A549 (cell line): ENCODE results near the gene MARCHF9.

ENCODE experiments used
- CHD4 ChIP-seq: fragments of 200-600 bp; sonication (generic); IDR thresholded peaks from 2 replicates; pipeline ENCODE4 v1.6.1; 2016; ENCODE audit warnings: antibody characterized with exemption, mild to moderate bottlenecking, borderline replicate concordance
- EP300 ChIP-seq, 2 experiments: fragments of >200 bp; sonication (Bioruptor Twin); formaldehyde crosslinking; IDR thresholded peaks; 2 replicates in 1 of 2; 3 replicates in 1 of 2; pipeline ENCODE4 v1.6.1; 2016 to 2017
- FOSL2 ChIP-seq, 2 experiments: fragments of 450-650 bp in 1 of 2; fragments of >200 bp in 1 of 2; sonication (Bioruptor Twin) in 1 of 2; formaldehyde crosslinking; IDR thresholded peaks; 2 replicates each; pipeline versions ENCODE4 v1.5.0 to v1.6.1; 2016 to 2020; ENCODE audit warnings: mild to moderate bottlenecking in 1 of 2, moderate library complexity in 1 of 2
- HOXA7 ChIP-seq: fragments of 250-450 bp; sonication (Bioruptor Pico); IDR thresholded peaks from 2 replicates; pipeline ENCODE4 v1.5.0; 2020; ENCODE audit warnings: mild to moderate bottlenecking, moderate library complexity
- JUNB ChIP-seq: fragments of >200 bp; sonication (Bioruptor Twin); formaldehyde crosslinking; IDR thresholded peaks from 2 replicates; pipeline ENCODE4 v1.6.1; 2016
- NR3C1 ChIP-seq: fragments of >200 bp; sonication (Bioruptor Twin); formaldehyde crosslinking; IDR thresholded peaks from 3 replicates; pipeline ENCODE4 v1.6.1; 2017
- POLR2A ChIP-seq: IDR thresholded peaks from 2 replicates; pipeline ENCODE4 v1.6.1; 2012; ENCODE audit warnings: mild to moderate bottlenecking, low read length
- RAD21 ChIP-seq, 2 experiments: fragments of >200 bp in 1 of 2; sonication (Bioruptor Twin) in 1 of 2; formaldehyde crosslinking in 1 of 2; IDR thresholded peaks in 1 of 2; conservative IDR thresholded peaks in 1 of 2; 2 replicates in 1 of 2; 3 replicates in 1 of 2; pipeline ENCODE4 v1.6.1; 2012 to 2018; ENCODE audit warnings: inconsistent platforms in 1 of 2
- RFX5 ChIP-seq: fragments of 450-650 bp; IDR thresholded peaks from 2 replicates; pipeline ENCODE4 v1.7.1; 2014; ENCODE audit warnings: antibody characterized with exemption, mild to moderate bottlenecking, moderate library complexity
- ZFP36 ChIP-seq: fragments of 450-650 bp; IDR thresholded peaks from 2 replicates; pipeline ENCODE4 v1.6.1; 2014; ENCODE audit warnings: borderline replicate concordance; ENCODE audit not compliant: partially characterized antibody
- TF ChIP-seq, protein P1 (sequence below): fragments of >200 bp; sonication (Bioruptor Twin); formaldehyde crosslinking; IDR thresholded peaks from 3 replicates; pipeline ENCODE4 v1.5.1; 2016
- TF ChIP-seq, protein P2 (sequence below): fragments of 200-600 bp; sonication (generic); IDR thresholded peaks from 2 replicates; pipeline ENCODE4 v1.6.1; 2016; ENCODE audit warnings: antibody characterized with exemption, mild to moderate bottlenecking, moderate library complexity
- TF ChIP-seq, protein P3 (sequence below): fragments of 450-650 bp; IDR thresholded peaks from 2 replicates; pipeline ENCODE4 v1.6.1; 2014; ENCODE audit warnings: antibody characterized with exemption
- TF ChIP-seq, protein P4 (sequence below): fragments of 150-350 bp; IDR thresholded peaks from 2 replicates; pipeline ENCODE4 v1.6.1; 2014; ENCODE audit warnings: low read depth, mild to moderate bottlenecking, low read length

DNA sequence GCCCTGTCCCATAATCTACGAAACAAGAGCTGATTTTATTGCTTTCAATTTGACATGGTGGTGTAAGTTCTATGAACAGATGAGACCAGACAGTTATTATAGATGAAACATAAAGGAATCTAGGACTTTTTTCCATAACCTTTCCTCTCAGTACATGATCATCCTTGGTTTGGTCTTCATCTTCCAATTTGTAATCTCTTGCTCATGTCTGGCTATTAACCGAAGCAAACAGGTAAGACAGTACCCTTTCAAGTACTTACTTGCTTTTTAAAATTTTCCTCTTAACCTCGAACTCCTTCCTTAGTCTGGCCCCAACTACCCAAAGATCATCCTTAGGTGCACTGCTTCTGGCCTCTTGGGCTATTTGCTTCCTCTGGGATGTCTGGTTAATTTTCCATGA, 8.9 kb upstream of the MARCHF9 start:
- TF ChIP-seq, protein P1, sequence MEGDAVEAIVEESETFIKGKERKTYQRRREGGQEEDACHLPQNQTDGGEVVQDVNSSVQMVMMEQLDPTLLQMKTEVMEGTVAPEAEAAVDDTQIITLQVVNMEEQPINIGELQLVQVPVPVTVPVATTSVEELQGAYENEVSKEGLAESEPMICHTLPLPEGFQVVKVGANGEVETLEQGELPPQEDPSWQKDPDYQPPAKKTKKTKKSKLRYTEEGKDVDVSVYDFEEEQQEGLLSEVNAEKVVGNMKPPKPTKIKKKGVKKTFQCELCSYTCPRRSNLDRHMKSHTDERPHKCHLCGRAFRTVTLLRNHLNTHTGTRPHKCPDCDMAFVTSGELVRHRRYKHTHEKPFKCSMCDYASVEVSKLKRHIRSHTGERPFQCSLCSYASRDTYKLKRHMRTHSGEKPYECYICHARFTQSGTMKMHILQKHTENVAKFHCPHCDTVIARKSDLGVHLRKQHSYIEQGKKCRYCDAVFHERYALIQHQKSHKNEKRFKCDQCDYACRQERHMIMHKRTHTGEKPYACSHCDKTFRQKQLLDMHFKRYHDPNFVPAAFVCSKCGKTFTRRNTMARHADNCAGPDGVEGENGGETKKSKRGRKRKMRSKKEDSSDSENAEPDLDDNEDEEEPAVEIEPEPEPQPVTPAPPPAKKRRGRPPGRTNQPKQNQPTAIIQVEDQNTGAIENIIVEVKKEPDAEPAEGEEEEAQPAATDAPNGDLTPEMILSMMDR: no peak
- TF ChIP-seq POLR2A (no peak), JUNB (no peak), ZFP36 (no peak), RAD21 (conservative IDR thresholded peaks at IDR 0.05 in 1 of 2, IDR thresholded peaks at IDR 0.05 in 1 of 2) (no peak), RFX5 (no peak), HOXA7 (CRISPR knock-in tag) (no peak), FOSL2 (IDR thresholded peaks at IDR 0.05) (no peak), FOSL2 (CRISPR knock-in tag; IDR thresholded peaks at IDR 0.05) (no peak), CHD4 (no peak), NR3C1 (no peak), EP300 (IDR thresholded peaks at IDR 0.05) (no peak)
- TF ChIP-seq, protein P2, sequence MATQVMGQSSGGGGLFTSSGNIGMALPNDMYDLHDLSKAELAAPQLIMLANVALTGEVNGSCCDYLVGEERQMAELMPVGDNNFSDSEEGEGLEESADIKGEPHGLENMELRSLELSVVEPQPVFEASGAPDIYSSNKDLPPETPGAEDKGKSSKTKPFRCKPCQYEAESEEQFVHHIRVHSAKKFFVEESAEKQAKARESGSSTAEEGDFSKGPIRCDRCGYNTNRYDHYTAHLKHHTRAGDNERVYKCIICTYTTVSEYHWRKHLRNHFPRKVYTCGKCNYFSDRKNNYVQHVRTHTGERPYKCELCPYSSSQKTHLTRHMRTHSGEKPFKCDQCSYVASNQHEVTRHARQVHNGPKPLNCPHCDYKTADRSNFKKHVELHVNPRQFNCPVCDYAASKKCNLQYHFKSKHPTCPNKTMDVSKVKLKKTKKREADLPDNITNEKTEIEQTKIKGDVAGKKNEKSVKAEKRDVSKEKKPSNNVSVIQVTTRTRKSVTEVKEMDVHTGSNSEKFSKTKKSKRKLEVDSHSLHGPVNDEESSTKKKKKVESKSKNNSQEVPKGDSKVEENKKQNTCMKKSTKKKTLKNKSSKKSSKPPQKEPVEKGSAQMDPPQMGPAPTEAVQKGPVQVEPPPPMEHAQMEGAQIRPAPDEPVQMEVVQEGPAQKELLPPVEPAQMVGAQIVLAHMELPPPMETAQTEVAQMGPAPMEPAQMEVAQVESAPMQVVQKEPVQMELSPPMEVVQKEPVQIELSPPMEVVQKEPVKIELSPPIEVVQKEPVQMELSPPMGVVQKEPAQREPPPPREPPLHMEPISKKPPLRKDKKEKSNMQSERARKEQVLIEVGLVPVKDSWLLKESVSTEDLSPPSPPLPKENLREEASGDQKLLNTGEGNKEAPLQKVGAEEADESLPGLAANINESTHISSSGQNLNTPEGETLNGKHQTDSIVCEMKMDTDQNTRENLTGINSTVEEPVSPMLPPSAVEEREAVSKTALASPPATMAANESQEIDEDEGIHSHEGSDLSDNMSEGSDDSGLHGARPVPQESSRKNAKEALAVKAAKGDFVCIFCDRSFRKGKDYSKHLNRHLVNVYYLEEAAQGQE: no peak
- TF ChIP-seq, protein P3, sequence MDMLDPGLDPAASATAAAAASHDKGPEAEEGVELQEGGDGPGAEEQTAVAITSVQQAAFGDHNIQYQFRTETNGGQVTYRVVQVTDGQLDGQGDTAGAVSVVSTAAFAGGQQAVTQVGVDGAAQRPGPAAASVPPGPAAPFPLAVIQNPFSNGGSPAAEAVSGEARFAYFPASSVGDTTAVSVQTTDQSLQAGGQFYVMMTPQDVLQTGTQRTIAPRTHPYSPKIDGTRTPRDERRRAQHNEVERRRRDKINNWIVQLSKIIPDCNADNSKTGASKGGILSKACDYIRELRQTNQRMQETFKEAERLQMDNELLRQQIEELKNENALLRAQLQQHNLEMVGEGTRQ: no peak
- TF ChIP-seq, protein P4, sequence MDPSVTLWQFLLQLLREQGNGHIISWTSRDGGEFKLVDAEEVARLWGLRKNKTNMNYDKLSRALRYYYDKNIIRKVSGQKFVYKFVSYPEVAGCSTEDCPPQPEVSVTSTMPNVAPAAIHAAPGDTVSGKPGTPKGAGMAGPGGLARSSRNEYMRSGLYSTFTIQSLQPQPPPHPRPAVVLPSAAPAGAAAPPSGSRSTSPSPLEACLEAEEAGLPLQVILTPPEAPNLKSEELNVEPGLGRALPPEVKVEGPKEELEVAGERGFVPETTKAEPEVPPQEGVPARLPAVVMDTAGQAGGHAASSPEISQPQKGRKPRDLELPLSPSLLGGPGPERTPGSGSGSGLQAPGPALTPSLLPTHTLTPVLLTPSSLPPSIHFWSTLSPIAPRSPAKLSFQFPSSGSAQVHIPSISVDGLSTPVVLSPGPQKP: no peak
